IPS-15b (cell line): ENCODE measurements around the gene CTDSPL.

ENCODE experiments used
- H3K27me3 ChIP-seq: one replicate; pipeline ENCODE4 v1.6.1; 2013; ENCODE audit warnings: low read length; ENCODE audit not compliant: control insufficient read depth, insufficient read depth
- H3K36me3 ChIP-seq: one replicate; pipeline ENCODE4 v1.6.1; 2013; ENCODE audit warnings: low read length; ENCODE audit not compliant: control insufficient read depth, insufficient read depth
- H3K4me1 ChIP-seq: one replicate; pipeline ENCODE4 v1.6.1; 2013; ENCODE audit warnings: mild to moderate bottlenecking, low read length; ENCODE audit not compliant: control insufficient read depth, insufficient read depth
- H3K4me3 ChIP-seq: one replicate; pipeline ENCODE4 v1.5.1; 2013; ENCODE audit warnings: low read depth, low read length
- H3K9ac ChIP-seq: one replicate; pipeline ENCODE4 v1.6.1; 2013; ENCODE audit warnings: low read depth, mild to moderate bottlenecking, low read length
- H3K9me3 ChIP-seq: one replicate; pipeline ENCODE4 v1.6.1; 2013; ENCODE audit warnings: mild to moderate bottlenecking, low read length; ENCODE audit not compliant: control insufficient read depth, insufficient read depth

CTDSPL gene

GRCh38 chr3:38016847-38017444 is 155.3 kb downstream of the CTDSPL start:
- Histone ChIP-seq H3K9me3 (no peaks in the 10 kb centered on the region), H3K27me3 (no peaks in the 10 kb centered on the region), H3K36me3 (peaks cover 9% of the 10 kb centered on the region), H3K4me3 (no peak overlapping the region), H3K9ac (no peak overlapping the region), H3K4me1 (no peaks in the 10 kb centered on the region)

GRCh38 chr3:38017445-38018295 is 156.0 kb downstream of the CTDSPL start:
- no peak overlapping the region for H3K4me3 ChIP-seq
- H3K27me3 ChIP-seq, result no peaks in the 10 kb centered on the region
- no peaks in the 10 kb centered on the region for H3K4me1 ChIP-seq
- peaks cover 9% of the 10 kb centered on the region for H3K36me3 ChIP-seq
- no peaks in the 10 kb centered on the region for H3K9me3 ChIP-seq
- no peak overlapping the region for H3K9ac ChIP-seq

- H3K9me3 ChIP-seq, result no peaks in the 10 kb centered on the region
- no peaks in the 10 kb centered on the region for H3K4me1 ChIP-seq
- no peak overlapping the region for H3K9ac ChIP-seq
- no peak overlapping the region for H3K4me3 ChIP-seq
- H3K36me3 ChIP-seq, result peaks cover 9% of the 10 kb centered on the region
- peaks cover 3% of the 10 kb centered on the region for H3K27me3 ChIP-seq
Observed at GRCh38 chr3:38018296-38019266, 156.9 kb downstream of the CTDSPL start.

GRCh38 chr3:38019658-38020341 is 158.1 kb downstream of the CTDSPL start:
- Histone ChIP-seq H3K27me3 (peaks cover 5% of the 10 kb centered on the region), H3K4me1 (no peaks in the 10 kb centered on the region)

GRCh38 chr3:38020342-38020726 is 158.7 kb downstream of the CTDSPL start:
- no peaks in the 10 kb centered on the region for H3K9me3 ChIP-seq
- H3K4me3 ChIP-seq, result no peak overlapping the region
- H3K4me1 ChIP-seq, result no peaks in the 10 kb centered on the region
- H3K36me3 ChIP-seq, result peaks cover 9% of the 10 kb centered on the region
- peaks cover 5% of the 10 kb centered on the region for H3K27me3 ChIP-seq
- no peak overlapping the region for H3K9ac ChIP-seq

More at GRCh38 chr3:38019658-38020341, 158.1 kb downstream of the CTDSPL start:
- Histone ChIP-seq H3K4me3 (no peak overlapping the region), H3K9me3 (no peaks in the 10 kb centered on the region), H3K36me3 (peaks cover 9% of the 10 kb centered on the region), H3K9ac (no peak overlapping the region)

DNA sequence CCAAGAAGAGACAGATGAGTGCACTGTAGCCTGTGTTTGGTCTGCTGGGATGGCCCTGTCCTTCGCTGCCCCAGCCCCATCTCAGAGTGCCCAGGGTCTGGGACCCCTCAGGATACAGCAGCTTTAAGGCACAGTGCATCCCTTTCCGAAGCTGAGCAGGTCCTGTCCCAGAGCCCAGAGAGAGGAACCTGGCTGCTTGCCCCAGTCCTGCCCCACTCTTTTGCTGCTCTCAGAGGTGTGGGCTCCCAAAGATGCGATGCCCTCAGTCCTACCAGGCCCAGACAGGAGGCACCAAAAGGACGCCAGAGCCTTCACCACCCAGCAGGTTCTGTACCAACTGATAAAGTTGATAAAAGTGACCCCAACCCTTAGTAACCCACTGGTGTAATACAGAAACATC is 159.5 kb downstream of the CTDSPL start:
- Histone ChIP-seq H3K36me3 (peaks cover 7% of the 10 kb centered on the region), H3K4me1 (peaks cover 3% of the 10 kb centered on the region), H3K9ac (no peak overlapping the region), H3K4me3 (no peak overlapping the region), H3K27me3 (peaks cover 13% of the 10 kb centered on the region), H3K9me3 (no peaks in the 10 kb centered on the region)

DNA sequence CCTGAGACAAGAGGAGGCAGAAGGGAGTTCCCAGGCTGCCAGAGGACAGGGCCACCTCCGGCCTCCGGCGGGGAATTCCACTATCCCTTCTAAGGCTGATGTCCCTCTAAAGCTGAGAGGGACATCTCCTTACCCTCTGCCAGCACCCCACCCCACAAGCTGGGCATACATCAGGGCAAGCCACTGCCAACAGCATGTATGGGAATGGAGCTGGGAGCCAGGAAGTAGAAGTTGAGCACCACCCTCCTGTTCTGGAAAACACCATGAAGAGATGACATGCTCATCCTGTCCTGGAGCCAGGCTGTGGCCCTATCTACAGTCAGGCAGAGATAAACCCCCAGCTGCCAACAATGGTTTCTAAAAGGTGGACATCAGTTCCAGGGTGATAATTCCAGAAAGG is 160.6 kb downstream of the CTDSPL start:
- H3K9ac ChIP-seq, result no peak overlapping the region
- peaks cover 24% of the 10 kb centered on the region for H3K27me3 ChIP-seq
- peaks cover 2% of the 10 kb centered on the region for H3K36me3 ChIP-seq
- peaks cover 3% of the 10 kb centered on the region for H3K4me1 ChIP-seq
- H3K4me3 ChIP-seq, result no peak overlapping the region
- no peaks in the 10 kb centered on the region for H3K9me3 ChIP-seq

DNA sequence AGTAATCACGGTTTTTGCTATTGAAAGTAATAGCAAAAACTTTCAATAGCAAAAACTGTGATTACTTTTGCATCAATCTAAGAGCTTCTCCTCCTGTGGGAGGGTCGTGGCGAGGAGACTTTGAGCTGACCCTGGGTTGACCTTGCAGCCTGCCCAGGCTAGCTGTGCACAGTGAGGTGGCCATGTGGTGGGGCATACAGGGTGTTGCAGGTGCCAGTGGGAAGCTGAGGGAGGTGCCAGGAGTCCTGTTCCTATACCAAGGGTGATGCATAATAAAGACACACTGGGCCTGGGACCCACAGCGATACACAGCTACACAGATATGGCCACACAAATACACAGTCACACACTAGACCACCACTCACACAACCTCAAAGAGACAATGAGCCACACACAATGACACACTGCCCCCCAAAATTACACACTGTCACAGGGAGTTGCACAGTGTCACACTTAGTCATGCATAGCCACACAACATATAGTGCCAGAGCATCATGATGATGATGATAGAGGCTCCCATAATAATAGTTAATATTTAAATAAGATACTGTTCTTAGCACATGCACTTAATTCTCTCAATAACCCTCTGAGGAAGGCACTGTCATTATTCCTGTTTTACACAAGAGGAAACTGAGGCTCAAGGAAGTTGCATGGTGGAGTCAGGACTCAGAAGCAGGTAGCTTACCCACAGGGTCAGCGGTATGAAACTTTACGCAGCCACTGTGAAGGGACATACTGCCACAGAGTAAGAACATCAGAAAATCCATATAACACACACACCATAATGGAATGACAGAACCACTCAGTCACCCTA is 161.4 kb downstream of the CTDSPL start:
- H3K9ac ChIP-seq, result no peak overlapping the region
- H3K4me1 ChIP-seq, result peaks cover 3% of the 10 kb centered on the region
- peaks cover 32% of the 10 kb centered on the region for H3K27me3 ChIP-seq
- H3K9me3 ChIP-seq, result no peaks in the 10 kb centered on the region
- peak overlapping the region; percentile 88 for H3K4me3 ChIP-seq
- peaks cover 2% of the 10 kb centered on the region for H3K36me3 ChIP-seq

- Histone ChIP-seq H3K4me3 (no peak overlapping the region), H3K27me3 (peaks cover 61% of the 10 kb centered on the region), H3K9me3 (no peaks in the 10 kb centered on the region), H3K9ac (no peak overlapping the region), H3K36me3 (no peaks in the 10 kb centered on the region), H3K4me1 (peaks cover 5% of the 10 kb centered on the region)
Observed at GRCh38 chr3:38026856-38027255, 165.2 kb downstream of the CTDSPL start.

DNA sequence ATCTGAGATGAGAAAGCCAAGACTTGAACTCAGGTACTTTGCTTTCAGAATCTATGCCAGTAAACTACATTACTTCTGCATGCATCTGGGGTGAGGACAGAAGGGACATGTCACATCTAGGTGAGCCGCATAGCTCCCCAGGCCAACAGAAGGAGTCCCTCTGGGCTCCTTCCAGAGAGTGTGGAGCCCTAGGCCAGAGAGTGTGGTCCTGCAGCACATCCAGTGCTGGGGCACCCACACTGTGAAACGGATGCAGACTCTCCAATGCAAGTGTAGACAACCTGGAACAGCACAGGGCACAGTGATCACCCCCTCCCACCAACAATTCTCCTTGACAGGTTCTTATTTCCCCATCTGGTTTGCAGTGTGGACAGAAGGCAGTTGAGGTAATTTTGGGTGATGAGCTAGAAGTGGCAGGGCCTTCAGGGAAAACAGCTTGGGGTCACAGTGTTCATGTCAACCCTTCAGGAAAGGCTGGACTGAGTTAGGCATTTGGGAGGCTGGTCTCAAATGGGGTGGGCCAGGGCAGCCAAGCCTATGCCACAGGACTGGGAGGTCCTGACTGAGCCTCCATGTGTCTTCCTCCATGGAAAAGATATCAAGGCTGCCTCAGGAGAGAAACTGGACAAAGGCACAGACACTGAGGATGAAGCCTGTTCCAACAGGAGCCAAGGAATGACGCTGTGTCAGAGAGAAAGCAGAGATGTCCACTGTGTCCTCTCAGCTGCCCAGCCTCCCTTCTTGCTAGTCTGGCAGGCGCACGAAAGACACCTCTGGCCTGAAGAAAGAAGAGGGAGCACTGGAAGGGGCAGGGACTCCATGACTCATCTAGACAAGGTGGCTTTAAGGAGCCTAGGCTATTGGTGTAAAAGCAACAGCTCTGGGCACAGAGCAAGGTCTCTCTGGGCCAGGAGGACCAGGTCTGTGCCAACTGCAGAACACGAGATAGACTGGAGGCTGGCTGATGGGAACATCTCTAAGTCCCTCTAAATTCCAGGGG is 166.1 kb downstream of the CTDSPL start:
- H3K27me3 ChIP-seq, result peaks cover 70% of the 10 kb centered on the region
- no peak overlapping the region for H3K9ac ChIP-seq
- H3K4me3 ChIP-seq, result peak overlapping the region; percentile 82
- no peaks in the 10 kb centered on the region for H3K36me3 ChIP-seq
- H3K4me1 ChIP-seq, result peaks cover 5% of the 10 kb centered on the region
- H3K9me3 ChIP-seq, result no peaks in the 10 kb centered on the region
